ENCODE results near the gene SAA2.

DNA sequence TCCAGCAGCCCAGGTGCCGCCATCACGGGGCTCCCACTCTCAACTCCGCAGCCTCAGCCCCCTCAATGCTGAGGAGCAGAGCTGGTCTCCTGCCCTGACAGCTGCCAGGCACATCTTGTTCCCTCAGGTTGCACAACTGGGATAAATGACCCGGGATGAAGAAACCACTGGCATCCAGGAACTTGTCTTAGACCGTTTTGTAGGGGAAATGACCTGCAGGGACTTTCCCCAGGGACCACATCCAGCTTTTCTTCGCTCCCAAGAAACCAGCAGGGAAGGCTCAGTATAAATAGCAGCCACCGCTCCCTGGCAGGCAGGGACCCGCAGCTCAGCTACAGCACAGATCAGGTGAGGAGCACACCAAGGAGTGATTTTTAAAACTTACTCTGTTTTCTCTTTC lies 17.5 kb upstream of the SAA2 start, which contains the start of gene SAA1:
- TF ChIP-seq POLR2A (IDR thresholded peaks at IDR 0.05; ENCODE audit: low read depth, low read length): no peak
- no peak for TF ChIP-seq POLR2AphosphoS5 (IDR thresholded peaks at IDR 0.05; ENCODE audit: low read depth, low read length)
- TF ChIP-seq TAF1 (IDR thresholded peaks at IDR 0.05; ENCODE audit: borderline replicate concordance, low read depth, low read length): no peak
